GM12872 (cell line): ENCODE results near the gene TBCD.

Experiments used
- CTCF ChIP-seq: IDR thresholded peaks from 3 replicates; pipeline ENCODE4 v1.5.1; 2011; ENCODE audit warnings: low read depth, mild to moderate bottlenecking, low read length, moderate library complexity; ENCODE audit not compliant: insufficient read depth

Gene TBCD

GRCh38 chr17:82943339-82943738 lies 191.5 kb downstream of the TBCD start:
- TF ChIP-seq CTCF, result no peak

GRCh38 chr17:82943751-82944150 lies 191.9 kb downstream of the TBCD start:
- no peak for TF ChIP-seq CTCF

GRCh38 chr17:82944990-82945389 lies 193.1 kb downstream of the TBCD start:
- TF ChIP-seq CTCF, result no peak

GRCh38 chr17:82946081-82946480 lies 194.2 kb downstream of the TBCD start:
- TF ChIP-seq CTCF, result no peak

- TF ChIP-seq CTCF, result no peak
These were observed 195.5 kb downstream of the TBCD start for GRCh38 chr17:82947051-82947991.

- no peak for TF ChIP-seq CTCF
These were observed 196.2 kb downstream of the TBCD start for GRCh38 chr17:82948081-82948511.

- TF ChIP-seq CTCF, result no peak
These were observed 197.1 kb downstream of the TBCD start for GRCh38 chr17:82948957-82949356.
